ENCODE data around the gene MALT1. TPM values are rescaled to one million over a fixed set of nuclear protein-coding genes. Genes with fewer than 3 reads are reported as not detected.

Gene MALT1
- polyA plus RNA-seq, 1 donor from 2014 or later, result 40.5 TPM

DNA sequence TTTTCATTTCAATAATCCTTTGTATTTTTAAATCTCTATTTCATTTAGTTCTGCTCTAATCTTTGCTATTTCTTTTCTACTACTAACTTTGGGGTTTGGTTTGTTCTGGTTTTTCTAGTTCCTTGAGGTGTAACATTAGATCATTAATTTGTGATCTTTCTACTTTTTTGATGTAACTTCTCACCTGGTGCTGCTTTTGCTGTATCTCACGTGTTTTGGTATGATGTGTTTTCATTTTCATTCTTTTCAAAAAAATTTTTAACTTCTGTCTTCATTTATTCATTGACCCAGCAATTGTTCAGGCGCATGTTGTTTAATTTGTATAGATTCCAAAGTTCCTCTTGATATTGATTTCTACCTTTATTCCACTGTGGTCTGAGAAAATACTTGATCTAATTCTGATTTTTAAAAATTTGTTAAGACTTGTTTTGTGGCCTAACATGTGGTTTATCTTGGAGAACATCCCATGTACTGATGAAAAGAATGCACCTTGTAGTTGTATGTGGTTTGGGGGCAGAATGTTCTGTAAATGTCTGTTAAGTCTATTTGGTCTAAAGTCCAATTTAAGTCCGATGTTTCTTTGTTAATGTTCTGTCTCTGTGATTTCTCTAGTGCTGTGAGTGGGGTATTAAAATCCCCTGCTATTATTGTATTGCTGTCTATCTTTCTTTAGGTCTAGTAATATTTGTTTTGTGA, 17.3 kb upstream of the MALT1 start:
- H2AFZ ChIP-seq (ENCODE audit: low read depth, low read length), result no peak overlapping the region
- H3K27me3 ChIP-seq (ENCODE audit: insufficient read depth, low read depth, low read length), result no peaks in the 10 kb centered on the region
- TF ChIP-seq, protein P1, sequence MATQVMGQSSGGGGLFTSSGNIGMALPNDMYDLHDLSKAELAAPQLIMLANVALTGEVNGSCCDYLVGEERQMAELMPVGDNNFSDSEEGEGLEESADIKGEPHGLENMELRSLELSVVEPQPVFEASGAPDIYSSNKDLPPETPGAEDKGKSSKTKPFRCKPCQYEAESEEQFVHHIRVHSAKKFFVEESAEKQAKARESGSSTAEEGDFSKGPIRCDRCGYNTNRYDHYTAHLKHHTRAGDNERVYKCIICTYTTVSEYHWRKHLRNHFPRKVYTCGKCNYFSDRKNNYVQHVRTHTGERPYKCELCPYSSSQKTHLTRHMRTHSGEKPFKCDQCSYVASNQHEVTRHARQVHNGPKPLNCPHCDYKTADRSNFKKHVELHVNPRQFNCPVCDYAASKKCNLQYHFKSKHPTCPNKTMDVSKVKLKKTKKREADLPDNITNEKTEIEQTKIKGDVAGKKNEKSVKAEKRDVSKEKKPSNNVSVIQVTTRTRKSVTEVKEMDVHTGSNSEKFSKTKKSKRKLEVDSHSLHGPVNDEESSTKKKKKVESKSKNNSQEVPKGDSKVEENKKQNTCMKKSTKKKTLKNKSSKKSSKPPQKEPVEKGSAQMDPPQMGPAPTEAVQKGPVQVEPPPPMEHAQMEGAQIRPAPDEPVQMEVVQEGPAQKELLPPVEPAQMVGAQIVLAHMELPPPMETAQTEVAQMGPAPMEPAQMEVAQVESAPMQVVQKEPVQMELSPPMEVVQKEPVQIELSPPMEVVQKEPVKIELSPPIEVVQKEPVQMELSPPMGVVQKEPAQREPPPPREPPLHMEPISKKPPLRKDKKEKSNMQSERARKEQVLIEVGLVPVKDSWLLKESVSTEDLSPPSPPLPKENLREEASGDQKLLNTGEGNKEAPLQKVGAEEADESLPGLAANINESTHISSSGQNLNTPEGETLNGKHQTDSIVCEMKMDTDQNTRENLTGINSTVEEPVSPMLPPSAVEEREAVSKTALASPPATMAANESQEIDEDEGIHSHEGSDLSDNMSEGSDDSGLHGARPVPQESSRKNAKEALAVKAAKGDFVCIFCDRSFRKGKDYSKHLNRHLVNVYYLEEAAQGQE (IDR thresholded peaks at IDR 0.05; ENCODE audit: borderline replicate concordance), result no peak
- TF ChIP-seq TAF1 (IDR thresholded peaks at IDR 0.05; ENCODE audit: low read depth), result no peak
- no peak for TF ChIP-seq SMC3 (conservative IDR thresholded peaks at IDR 0.05; ENCODE audit: poor library complexity)
- TF ChIP-seq RAD21 (conservative IDR thresholded peaks at IDR 0.05), result no peak
- TF ChIP-seq, protein P2, sequence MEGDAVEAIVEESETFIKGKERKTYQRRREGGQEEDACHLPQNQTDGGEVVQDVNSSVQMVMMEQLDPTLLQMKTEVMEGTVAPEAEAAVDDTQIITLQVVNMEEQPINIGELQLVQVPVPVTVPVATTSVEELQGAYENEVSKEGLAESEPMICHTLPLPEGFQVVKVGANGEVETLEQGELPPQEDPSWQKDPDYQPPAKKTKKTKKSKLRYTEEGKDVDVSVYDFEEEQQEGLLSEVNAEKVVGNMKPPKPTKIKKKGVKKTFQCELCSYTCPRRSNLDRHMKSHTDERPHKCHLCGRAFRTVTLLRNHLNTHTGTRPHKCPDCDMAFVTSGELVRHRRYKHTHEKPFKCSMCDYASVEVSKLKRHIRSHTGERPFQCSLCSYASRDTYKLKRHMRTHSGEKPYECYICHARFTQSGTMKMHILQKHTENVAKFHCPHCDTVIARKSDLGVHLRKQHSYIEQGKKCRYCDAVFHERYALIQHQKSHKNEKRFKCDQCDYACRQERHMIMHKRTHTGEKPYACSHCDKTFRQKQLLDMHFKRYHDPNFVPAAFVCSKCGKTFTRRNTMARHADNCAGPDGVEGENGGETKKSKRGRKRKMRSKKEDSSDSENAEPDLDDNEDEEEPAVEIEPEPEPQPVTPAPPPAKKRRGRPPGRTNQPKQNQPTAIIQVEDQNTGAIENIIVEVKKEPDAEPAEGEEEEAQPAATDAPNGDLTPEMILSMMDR (IDR thresholded peaks at IDR 0.05; ENCODE audit: poor library complexity, severe bottlenecking), result no peak
- no peak for TF ChIP-seq POLR2AphosphoS5 (IDR thresholded peaks at IDR 0.05)
- H3K79me2 ChIP-seq (replicated peaks; ENCODE audit: insufficient read depth, low read length), result no peaks in the 10 kb centered on the region
- H3K4me3 ChIP-seq (ENCODE audit: low read length), result no peak overlapping the region
- H3K27ac ChIP-seq (ENCODE audit: low read length), result no peak overlapping the region
- H3K9ac ChIP-seq (ENCODE audit: low read length), result no peak overlapping the region
- H3K4me2 ChIP-seq (ENCODE audit: low read length), result no peak overlapping the region
- no peaks in the 10 kb centered on the region for H4K20me1 ChIP-seq (ENCODE audit: insufficient read depth)
- no peaks in the 10 kb centered on the region for H3K36me3 ChIP-seq (ENCODE audit: insufficient read depth, low read length)
- H3K9me3 ChIP-seq (ENCODE audit: low read length), result no peaks in the 10 kb centered on the region
- H3K9me2 ChIP-seq (ENCODE audit: insufficient read depth, low read length), result no peaks in the 10 kb centered on the region
- H3F3A ChIP-seq (ENCODE audit: insufficient read depth, low read length, poor library complexity, severe bottlenecking), result no peaks in the 10 kb centered on the region

DNA sequence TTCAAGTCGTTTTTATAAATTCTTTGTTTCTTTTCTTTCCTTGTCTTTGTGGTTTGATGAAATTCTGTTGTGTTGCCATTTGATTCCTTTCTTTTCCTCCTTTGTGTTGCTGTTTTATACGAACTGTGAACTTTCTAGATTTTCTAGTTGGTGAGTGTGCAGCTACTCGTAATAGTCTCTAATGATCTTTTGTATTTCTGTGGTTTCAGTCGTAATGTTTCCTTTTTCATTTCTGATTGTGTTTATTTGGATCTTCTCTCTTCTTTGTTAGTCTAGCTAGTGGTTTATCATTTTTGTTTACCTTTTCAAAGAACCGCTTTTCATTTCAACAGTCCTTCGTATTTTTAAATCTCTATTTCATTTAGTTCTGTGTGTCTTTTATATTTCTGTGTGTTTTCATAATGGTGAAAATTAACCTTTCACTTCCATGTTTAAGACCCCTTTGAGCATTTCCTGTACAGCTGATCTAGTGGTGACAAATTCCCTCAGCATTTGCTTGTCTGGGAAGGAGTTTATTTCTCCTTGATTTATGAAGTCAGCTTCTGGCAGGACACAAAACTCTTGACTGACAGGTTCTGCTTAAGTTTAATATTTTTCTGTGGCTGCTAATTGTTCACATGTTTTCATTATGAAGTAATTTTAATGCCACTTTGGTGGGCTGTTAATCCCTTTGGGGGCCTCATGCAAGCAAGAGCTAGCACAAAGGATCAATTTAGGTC, 16.2 kb upstream of the MALT1 start:
- H3F3A ChIP-seq (ENCODE audit: insufficient read depth, low read length, poor library complexity, severe bottlenecking), result no peaks in the 10 kb centered on the region
- H3K27ac ChIP-seq (ENCODE audit: low read length), result no peak overlapping the region
- no peaks in the 10 kb centered on the region for H3K9me2 ChIP-seq (ENCODE audit: insufficient read depth, low read length)
- no peak overlapping the region for H3K9ac ChIP-seq (ENCODE audit: low read length)
- H2AFZ ChIP-seq (ENCODE audit: low read depth, low read length), result no peak overlapping the region
- no peaks in the 10 kb centered on the region for H3K27me3 ChIP-seq (ENCODE audit: insufficient read depth, low read depth, low read length)
- no peaks in the 10 kb centered on the region for H3K79me2 ChIP-seq (replicated peaks; ENCODE audit: insufficient read depth, low read length)
- TF ChIP-seq TAF1 (IDR thresholded peaks at IDR 0.05; ENCODE audit: low read depth) (no peak), MXI1 (conservative IDR thresholded peaks at IDR 0.05; ENCODE audit: poor library complexity, severe bottlenecking) (no peak), POLR2AphosphoS5 (IDR thresholded peaks at IDR 0.05) (no peak), EP300 (conservative IDR thresholded peaks at IDR 0.05; ENCODE audit: poor library complexity, severe bottlenecking) (no peak), SMC3 (conservative IDR thresholded peaks at IDR 0.05; ENCODE audit: poor library complexity) (no peak), EZH2 (IDR thresholded peaks at IDR 0.05; ENCODE audit: borderline replicate concordance, insufficient read depth, low read length, poor library complexity, severe bottlenecking) (no peak), RAD21 (conservative IDR thresholded peaks at IDR 0.05) (no peak)
- TF ChIP-seq, protein P2 (IDR thresholded peaks at IDR 0.05; ENCODE audit: poor library complexity, severe bottlenecking), result no peak
- TF ChIP-seq, protein P1 (IDR thresholded peaks at IDR 0.05; ENCODE audit: borderline replicate concordance), result no peak
- H3K9me3 ChIP-seq (ENCODE audit: low read length), result no peaks in the 10 kb centered on the region
- H4K20me1 ChIP-seq (ENCODE audit: insufficient read depth), result no peaks in the 10 kb centered on the region
- no peaks in the 10 kb centered on the region for H3K36me3 ChIP-seq (ENCODE audit: insufficient read depth, low read length)
- H3K4me3 ChIP-seq (ENCODE audit: low read length), result no peak overlapping the region
- no peak overlapping the region for H3K4me2 ChIP-seq (ENCODE audit: low read length)
